Activated CD4-positive, alpha-beta T cell treated with anti-CD3 and anti-CD28 coated beads, Interleukin-2, Interleukin-4, amounts not matched to agents 100 ng/mL and 50 ng/mL, durations not matched to agents 16 hours and 8 hours (primary cell): Measurements from ENCODE around the gene SLC66A1.

Source experiments
- DNase-seq: peaks from one replicate; pipeline ENCODE4 v3.0.0-alpha.2; 2020; ENCODE audit warnings: low spot score

Gene SLC66A1

GRCh38 chr1:19343617-19344350 lies 31.7 kb downstream of the SLC66A1 start:
- no peak for DNase-seq

GRCh38 chr1:19344372-19344810 lies 32.3 kb downstream of the SLC66A1 start:
- DNase-seq, result peak; percentile 40

GRCh38 chr1:19344831-19345230 lies 32.7 kb downstream of the SLC66A1 start:
- DNase-seq, result no peak

DNA sequence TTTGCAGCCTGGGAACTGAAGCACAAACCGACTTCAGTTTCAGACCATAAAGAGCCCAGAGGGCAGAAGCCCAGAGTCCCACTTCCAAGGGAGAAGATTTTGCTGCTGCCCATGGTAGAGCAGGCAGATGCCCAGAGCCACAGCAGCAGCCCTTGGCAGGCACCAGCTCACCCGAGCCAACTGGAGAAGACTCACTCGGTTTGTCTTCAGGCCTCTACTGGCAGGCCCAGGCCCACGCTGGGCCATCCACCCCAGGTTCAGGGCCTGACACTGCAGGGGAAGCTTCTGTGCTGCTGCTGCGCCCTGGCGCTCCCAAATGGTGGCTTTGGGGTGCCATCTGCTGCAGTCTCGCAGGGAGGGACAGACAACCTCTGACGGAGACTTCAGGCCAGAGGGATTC lies 33.3 kb downstream of the SLC66A1 start:
- no peak for DNase-seq

- DNase-seq, result no peak
Observed at GRCh38 chr1:19346026-19346425, 33.9 kb downstream of the SLC66A1 start.

DNA sequence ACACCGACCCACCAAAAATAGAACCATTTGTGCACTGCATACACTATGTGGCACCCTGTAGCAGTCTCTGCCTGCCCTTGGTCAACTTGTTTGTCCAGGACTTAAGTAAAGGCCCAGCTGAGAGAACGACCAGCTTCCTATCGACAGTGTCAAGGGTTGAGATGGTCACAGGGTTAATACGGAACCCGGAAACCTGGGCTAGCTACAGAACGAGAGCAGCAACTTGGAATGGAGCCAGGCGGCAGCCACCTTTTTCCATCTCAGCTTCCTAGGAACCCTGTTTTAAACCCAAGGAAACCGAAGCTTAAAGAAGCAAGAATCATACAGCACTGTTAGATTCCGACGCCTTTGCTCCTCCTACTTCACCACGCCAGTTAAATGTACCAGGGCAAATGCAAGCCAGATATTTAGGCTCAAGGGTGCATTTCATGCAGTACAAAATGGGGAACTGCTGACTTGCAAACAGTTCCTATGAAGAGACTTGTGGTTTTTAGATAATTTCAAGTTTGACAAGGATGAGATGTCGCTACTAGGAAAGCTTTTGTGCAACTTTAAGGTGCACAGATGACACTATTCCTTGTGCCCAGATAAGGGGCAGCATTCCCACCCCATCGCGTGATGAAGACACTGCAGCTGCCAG lies 35.5 kb downstream of the SLC66A1 start:
- DNase-seq, result no peak

- DNase-seq, result no peak
Observed at GRCh38 chr1:19348441-19349198, 36.5 kb downstream of the SLC66A1 start.

DNA sequence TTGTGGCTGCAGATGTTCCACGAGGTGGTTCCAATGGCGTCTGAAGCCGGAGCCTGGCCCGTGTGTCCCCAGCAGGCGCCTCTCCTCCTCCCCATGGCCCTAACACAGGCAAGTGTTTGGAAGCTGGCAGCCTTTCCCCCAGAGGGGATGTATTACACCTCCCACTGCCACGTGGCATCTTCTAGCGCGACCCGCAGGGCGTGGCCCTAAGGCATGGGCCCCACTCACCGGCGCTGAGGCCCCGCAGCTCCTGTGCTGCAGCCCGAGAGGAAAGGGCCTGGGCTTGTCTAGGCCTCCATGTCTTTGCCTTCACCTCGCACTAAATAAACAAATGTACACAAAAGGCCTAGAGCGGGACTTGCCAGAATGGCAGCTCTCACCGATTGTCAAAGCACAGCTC lies 37.9 kb downstream of the SLC66A1 start:
- no peak for DNase-seq

DNA sequence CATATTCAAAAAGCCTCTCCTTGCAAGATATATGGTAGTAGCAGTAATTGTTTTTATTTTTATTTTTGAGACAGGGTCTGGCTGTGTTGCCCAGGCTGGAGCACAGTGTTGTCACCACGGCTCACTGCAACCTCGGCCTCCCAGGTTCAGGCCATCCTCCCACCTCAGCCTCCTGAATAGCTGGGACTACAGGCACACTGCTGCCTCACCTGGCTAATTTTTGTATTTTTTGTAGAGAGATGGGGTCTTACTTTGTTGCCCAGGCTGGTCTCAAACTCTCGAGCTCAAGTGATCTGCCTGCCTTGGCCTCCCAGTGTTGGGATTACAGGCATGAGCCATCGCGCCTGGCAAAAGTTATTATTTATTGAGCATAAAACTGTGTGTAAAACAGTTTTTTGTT lies 38.4 kb downstream of the SLC66A1 start:
- DNase-seq, result no peak

GRCh38 chr1:19351873-19352272 lies 39.7 kb downstream of the SLC66A1 start:
- no peak for DNase-seq

- DNase-seq, result no peak
Observed at GRCh38 chr1:19352839-19353238, 40.7 kb downstream of the SLC66A1 start.

DNA sequence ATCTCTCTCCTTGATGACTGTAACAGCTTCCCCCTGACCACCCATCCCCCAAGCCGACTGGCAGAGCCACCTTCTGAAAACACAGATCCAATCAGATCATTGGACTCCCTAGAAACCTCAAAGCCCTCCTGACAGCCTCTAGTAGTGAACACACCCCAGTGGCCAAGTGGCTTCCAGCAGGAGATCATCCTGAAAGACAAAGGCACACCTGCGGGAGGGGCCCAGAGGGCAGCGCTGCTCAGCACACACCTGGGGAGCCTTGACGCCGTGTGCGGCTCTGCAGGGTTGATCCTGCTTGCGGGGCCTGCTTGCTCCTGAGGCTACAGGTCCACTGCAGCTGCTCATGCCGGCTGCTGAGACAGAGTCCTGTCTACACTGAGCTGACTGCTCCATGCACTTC lies 41.5 kb downstream of the SLC66A1 start:
- DNase-seq, result no peak

GRCh38 chr1:19354531-19354981 lies 42.4 kb downstream of the SLC66A1 start:
- no peak for DNase-seq

- no peak for DNase-seq
Observed at GRCh38 chr1:19356266-19356665, 44.1 kb downstream of the SLC66A1 start.

DNA sequence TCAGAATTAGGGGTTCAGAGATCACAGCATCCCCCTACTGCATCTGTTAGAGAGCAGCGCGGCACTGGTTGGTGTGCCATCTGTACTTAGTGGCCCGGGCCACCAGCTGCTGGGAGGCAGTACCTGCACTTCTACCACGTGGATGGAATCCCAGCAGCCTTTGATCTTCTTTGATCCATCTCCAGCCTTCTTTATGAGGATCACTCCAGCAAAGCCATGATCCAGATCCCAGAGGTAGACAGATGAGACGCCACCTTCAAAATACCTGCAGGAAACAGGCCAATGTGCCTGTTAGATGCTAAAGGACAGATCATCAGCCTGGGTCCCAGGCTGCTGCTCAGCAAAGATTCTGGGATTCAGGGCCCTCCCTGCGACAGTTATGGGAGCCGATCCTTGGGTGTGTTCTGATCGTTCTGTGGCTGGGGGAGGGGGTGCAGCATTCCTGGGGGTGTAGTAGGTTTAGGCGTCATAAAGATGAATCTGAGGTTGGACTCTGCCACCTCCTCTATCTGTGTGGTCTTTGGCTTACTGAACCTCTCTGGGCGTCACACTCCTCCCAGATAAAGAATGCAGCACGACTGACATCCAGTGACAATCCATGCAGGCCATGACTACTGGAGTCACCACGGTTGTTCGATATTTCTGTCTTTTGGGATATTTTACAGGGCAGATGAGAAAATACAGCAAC lies 45.3 kb downstream of the SLC66A1 start:
- no peak for DNase-seq

GRCh38 chr1:19358710-19359109 lies 46.6 kb downstream of the SLC66A1 start:
- DNase-seq, result no peak

DNA sequence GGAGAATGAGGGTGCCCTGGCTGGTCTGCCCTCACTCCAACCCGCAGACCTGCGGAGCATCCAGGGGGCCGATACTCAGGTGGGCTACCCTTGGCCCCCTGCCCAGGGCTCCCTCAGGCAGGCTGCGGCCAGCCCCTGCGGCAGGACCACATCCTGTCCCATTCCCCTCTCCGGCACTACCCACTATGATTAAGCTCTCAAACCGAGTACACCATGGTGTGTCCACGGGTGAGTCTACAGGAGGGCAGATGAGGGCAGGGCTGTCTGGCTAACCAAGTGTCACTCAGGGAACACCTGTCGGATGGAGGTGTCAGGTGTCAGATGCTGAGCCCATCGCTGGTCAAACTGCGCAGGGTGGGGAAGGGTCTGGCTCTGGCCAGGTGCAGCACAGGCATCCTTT lies 47.2 kb downstream of the SLC66A1 start:
- no peak for DNase-seq

- DNase-seq, result peak; percentile 43
Observed at GRCh38 chr1:19360016-19360415, 47.9 kb downstream of the SLC66A1 start.

DNA sequence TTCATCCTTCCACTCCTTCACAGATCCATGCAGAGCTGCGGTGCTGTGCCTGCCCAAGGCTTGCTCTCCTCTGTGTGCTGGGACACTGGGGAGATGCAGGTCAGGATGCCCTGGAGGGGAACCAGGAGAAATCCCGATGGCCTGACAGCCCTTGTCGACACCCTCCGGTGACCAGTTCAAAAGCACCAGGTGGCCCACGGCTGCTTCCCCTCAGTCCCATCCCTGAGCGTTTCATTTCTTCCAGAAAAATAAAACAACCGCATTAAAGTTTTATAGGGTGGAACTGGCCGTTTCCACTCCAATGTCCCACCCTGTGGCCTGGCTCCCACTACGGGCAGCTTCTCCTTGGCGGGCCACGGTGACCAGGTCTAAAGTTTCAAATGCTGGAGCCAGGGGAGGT lies 48.3 kb downstream of the SLC66A1 start:
- no peak for DNase-seq

GRCh38 chr1:19360843-19361610 lies 48.9 kb downstream of the SLC66A1 start:
- peak; percentile 6 for DNase-seq

DNA sequence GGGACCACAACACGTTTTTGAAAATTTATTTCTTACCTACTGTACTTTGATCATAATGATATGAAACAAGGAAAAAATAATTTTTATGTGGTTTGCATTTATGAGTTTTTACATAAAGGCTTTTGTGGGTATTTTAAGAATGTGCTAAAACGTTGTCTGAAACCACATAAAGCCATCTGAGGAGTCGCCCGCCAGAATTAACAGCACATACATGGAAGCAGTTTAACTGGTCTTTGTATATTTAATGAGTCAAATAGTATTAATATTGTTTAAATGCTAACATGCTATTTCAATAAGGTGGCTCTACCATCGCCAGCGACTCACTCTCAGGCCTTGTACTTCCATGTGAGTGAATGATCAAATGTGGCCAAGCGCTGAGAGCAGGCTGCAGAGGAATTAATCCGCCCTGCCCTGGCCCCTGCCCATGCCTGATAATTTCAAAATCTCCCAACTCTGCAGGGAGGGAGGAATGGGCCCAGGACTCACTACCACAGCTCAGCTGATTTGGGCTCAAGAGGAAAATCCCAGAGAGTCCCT lies 49.6 kb downstream of the SLC66A1 start:
- no peak for DNase-seq
